Neural cell (in vitro differentiated cells): ENCODE results near the gene EEPD1.

Experiments
- CTCF ChIP-seq: fragments of 450-650 bp; IDR thresholded peaks from 2 replicates; pipeline ENCODE4 v1.5.1; 2014; ENCODE audit warnings: antibody characterized with exemption, mild to moderate bottlenecking, moderate library complexity; ENCODE audit not compliant: poor library complexity, severe bottlenecking
- EP300 ChIP-seq: fragments of 450-650 bp; conservative IDR thresholded peaks from 2 replicates; pipeline ENCODE4 v1.6.1; 2014; ENCODE audit warnings: antibody characterized with exemption, mild to moderate bottlenecking, moderate library complexity; ENCODE audit not compliant: poor library complexity, severe bottlenecking
- EZH2 ChIP-seq: fragments of 200-600, 300-800 bp; shearing (Covaris generic), sonication (generic); IDR thresholded peaks from 2 replicates; pipeline ENCODE4 v1.6.1; 2014; ENCODE audit warnings: antibody characterized with exemption, low read length, borderline replicate concordance, mild to moderate bottlenecking; ENCODE audit not compliant: insufficient read depth, poor library complexity, severe bottlenecking
- POLR2AphosphoS5 ChIP-seq: IDR thresholded peaks from 2 replicates; pipeline ENCODE4 v1.6.1; 2012
- REST ChIP-seq: IDR thresholded peaks from 2 replicates; pipeline ENCODE4 v1.6.1; 2012; ENCODE audit warnings: borderline replicate concordance
- SMC3 ChIP-seq: fragments of 450-650 bp; conservative IDR thresholded peaks from 2 replicates; pipeline ENCODE4 v1.6.1; 2014; ENCODE audit warnings: antibody characterized with exemption, mild to moderate bottlenecking, moderate library complexity; ENCODE audit not compliant: poor library complexity
- TAF1 ChIP-seq: IDR thresholded peaks from 2 replicates; pipeline ENCODE4 v1.6.1; 2012; ENCODE audit warnings: low read depth

- TF ChIP-seq CTCF (no peak), REST (no peak), EP300 (no peak), POLR2AphosphoS5 (no peak), SMC3 (no peak), TAF1 (no peak), EZH2 (no peak)
Measured at GRCh38 chr7:36226151-36226550, 73.1 kb downstream of the EEPD1 start.
